GM19043 (cell line): ENCODE data around the gene FARP1.
"Not testable (repeated sequence)": the region's sequence is repeated elsewhere in the genome, so short reads cannot be mapped to it uniquely, and the experiment has no call there.

Source experiments
- ATAC-seq: cut with Tn5 transposase; IDR thresholded peaks from one replicate; pipeline ENCODE4 v1.9.1; 2021; ENCODE audit warnings: low read depth; ENCODE audit not compliant: unreplicated experiment

Gene FARP1

DNA sequence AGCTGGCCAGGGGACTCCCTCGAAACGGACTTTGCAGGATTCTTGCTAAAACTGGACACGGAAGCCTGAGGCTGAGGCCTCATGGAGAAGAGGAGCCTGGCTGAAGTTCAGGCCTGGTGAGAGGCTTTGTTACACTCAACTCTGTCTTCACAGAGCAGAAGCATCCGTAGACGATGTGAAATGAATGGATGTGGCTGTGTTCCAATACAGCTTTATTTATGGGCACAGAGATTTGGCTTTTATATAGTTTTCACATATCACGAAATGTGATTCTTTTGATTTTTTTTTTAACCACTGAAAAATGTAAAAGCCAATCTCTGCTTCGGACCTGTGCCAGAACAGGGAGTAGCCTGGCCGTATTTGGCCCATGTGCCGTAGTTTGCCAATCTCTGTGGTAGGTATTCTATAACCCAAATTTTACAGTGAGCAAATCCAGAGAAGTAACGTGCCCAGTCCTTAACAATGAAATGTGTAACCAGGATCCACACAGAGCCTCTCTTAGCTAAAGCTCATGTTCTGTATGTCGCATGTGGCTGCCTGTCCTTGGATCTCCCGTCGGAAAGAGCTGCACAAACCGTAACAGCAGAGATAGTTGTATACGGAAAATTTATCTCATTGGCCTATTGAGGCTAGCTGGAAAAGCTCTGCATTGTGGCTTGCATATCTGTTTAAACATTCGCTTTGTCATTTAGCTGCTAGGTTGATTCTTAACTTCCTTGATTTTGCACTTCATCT is 205.7 kb downstream of the FARP1 start:
- ATAC-seq, result no peak

- ATAC-seq, result no peak
Measured at GRCh38 chr13:98349731-98350305, 206.9 kb downstream of the FARP1 start.

- no peak for ATAC-seq
Measured at GRCh38 chr13:98350746-98351330, 207.9 kb downstream of the FARP1 start.

GRCh38 chr13:98351636-98352035 is 208.7 kb downstream of the FARP1 start:
- no peak for ATAC-seq

GRCh38 chr13:98352226-98352625 is 209.3 kb downstream of the FARP1 start:
- no peak for ATAC-seq

DNA sequence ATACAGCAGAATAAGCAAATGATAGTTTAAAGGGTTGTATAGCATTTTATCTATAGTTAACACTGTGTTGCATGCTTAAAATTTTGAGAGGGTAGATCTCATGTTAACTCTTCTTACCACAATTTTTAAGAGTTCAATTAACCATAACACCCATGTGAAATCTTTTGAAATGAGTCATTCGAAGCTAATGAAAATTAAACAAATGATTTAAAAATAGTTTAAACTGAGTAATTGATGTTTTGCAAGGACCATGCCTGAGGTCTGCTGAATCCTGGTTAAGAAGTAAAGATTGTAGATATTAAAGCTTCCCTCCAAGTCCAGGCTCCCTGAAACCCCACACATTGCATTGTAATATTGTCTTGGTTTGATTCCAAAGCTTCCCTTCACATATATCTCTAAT is 210.9 kb downstream of the FARP1 start:
- no peak for ATAC-seq

- no peak for ATAC-seq
Measured at GRCh38 chr13:98358937-98359336, 216.0 kb downstream of the FARP1 start.

GRCh38 chr13:98360545-98360944 is 217.7 kb downstream of the FARP1 start:
- ATAC-seq, result no peak

DNA sequence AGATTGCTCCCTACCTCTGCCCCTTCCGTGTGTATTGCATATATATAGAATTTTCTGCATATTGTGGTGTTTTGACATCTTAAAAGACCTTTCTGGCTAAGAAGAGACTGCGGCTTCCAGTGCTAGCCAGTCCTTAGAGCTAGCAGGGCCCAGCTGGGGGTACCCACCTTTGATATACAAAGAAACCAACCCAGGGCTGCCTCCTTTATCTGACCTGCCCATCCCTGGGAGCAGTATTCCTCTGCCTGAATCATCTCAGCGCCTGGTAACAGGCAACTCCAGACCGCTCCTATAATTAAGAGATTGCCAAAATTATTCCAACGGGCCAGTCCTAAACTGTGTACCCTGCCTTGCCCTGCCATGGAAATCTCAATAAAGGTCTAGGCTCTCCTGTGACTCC is 220.4 kb downstream of the FARP1 start:
- no peak for ATAC-seq

DNA sequence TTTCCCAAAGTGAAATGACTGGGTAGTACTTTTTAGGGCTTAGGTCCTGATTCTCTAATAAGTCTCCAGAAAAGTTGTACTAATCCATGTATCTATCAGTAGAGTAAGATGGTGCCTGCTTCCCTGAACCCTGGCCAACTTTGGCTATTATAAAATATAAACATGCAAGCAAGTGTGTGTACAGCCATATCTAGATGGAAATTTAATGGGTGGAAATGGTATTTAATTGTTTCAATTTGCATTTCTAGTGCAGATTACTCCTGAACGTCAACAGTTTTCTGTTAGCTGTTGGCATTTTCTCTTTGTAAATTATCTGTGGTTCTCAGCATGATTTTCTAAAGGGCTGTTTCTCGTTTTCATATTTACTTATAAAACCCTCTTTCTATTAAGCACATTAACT is 221.3 kb downstream of the FARP1 start:
- no peak for ATAC-seq

- no peak for ATAC-seq
Measured at GRCh38 chr13:98364647-98365046, 221.8 kb downstream of the FARP1 start.

DNA sequence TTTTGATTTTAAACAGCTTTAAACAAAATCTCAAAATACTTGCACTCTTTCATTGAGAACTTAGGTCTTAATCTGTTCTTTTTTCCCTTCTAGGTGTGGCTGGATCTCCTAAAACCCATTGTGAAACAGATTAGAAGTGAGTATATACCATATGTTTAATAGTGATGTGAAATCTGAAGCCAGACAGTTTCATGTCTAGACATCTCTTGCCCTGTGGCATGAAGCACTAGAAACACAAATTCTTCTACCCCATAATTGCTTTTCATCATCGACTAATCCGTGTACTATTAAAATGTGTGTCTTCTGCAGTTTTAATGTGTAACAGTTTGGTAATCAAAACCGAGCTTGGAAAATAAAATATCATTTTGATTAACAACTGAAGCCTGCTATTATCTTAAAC is 222.4 kb downstream of the FARP1 start:
- ATAC-seq, result no peak

GRCh38 chr13:98366010-98366409 is 223.1 kb downstream of the FARP1 start:
- no peak for ATAC-seq

- ATAC-seq, result no peak
Measured at GRCh38 chr13:98366443-98366842, 223.5 kb downstream of the FARP1 start.

- ATAC-seq, result no peak
Measured at GRCh38 chr13:98366959-98367358, 224.1 kb downstream of the FARP1 start.

- no peak for ATAC-seq
Measured at GRCh38 chr13:98368019-98368418, 225.1 kb downstream of the FARP1 start.

DNA sequence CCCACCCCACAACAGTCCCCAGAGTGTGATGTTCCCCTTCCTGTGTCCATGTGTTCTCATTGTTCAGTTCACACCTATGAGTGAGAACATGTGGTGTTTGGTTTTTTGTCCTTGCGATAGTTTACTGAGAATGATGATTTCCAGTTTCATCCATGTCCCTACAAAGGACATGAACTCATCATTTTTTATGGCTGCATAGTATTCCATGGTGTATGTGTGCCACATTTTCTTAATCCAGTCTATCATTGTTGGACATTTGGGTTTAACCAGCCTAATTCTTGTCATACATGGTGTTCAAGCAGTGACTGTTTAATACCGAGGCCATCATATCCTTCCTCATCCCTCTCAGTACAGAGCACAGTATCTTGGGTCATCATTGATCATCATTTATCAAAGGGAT is 226.6 kb downstream of the FARP1 start:
- ATAC-seq, result not testable (repeated sequence)

- no peak for ATAC-seq
Measured at GRCh38 chr13:98370261-98370660, 227.4 kb downstream of the FARP1 start.

GRCh38 chr13:98370806-98371515 is 228.1 kb downstream of the FARP1 start:
- ATAC-seq, result no peak

- no peak for ATAC-seq
Measured at GRCh38 chr13:98371516-98372023, 228.7 kb downstream of the FARP1 start.

GRCh38 chr13:98372876-98373275 is 230.0 kb downstream of the FARP1 start:
- ATAC-seq, result no peak
